ENCODE results near the gene SSBP3.

GRCh38 chr1:54396261-54396933 lies 9.8 kb downstream of the SSBP3 start:
- no peak for TF ChIP-seq CTCF (IDR thresholded peaks at IDR 0.05)
- TF ChIP-seq ZFX (IDR thresholded peaks at IDR 0.05; ENCODE audit: borderline replicate concordance) = no peak
